GM11168 (cell line): ENCODE results near the gene MPO.

Experiments
- in situ Hi-C: fragments of 300-500 bp; cut with MboI; formaldehyde crosslinking; loops from one replicate; pipeline ENCODE4 v1.12.0; 2022; ENCODE audit warnings: low sequenced_read_pairs; ENCODE audit not compliant: unreplicated experiment

The MPO gene

DNA sequence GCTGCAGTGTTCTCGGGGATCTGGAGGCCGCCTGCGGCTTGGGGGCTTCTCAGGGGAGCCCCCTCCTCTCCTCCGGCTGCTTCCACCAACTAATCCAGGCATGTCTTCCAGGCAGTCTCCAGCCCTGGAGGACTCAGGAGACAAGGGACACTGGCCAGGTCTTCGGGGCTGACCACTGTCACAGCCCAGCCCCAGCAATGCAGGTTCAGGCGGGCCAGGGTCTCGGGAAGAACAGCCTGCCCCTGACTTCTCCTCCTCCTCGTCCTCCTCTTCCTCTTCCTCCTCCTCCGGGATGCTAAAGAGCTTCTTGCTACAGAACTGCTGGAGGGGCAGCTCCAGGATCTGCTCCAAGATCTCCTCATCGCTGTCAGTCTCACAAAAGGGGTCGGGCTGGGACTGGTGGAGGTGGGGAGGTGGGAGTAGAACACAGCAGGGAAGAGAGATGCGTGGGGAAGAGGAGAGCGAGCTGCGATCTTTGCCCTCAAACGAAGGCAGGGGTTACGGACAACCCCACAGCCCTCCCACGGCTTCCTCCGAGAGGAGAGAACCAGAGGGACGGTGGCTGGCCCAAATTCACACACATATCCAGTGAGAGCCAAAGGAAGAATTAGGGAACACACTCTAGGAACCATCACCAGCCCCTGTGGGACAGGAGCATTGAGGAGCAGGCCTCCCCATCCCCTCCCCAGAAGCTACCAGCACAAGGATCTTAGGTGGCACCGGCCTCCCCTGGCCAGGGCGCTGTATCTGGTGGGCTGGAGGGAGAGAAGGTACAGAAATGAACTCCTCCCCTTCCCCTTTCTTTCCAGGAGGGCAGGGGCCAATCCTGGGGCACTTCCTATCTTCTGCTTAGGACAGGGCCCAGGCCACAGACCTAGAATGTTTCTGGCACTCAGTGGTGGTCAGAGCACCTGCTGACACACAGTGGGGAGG lies 28.5 kb upstream of the MPO start:
- in situ Hi-C loops: loop anchor here (5.0 kb wide), 1 partner anchor 93 kb away; no protein-coding TSS in a partner anchor

DNA sequence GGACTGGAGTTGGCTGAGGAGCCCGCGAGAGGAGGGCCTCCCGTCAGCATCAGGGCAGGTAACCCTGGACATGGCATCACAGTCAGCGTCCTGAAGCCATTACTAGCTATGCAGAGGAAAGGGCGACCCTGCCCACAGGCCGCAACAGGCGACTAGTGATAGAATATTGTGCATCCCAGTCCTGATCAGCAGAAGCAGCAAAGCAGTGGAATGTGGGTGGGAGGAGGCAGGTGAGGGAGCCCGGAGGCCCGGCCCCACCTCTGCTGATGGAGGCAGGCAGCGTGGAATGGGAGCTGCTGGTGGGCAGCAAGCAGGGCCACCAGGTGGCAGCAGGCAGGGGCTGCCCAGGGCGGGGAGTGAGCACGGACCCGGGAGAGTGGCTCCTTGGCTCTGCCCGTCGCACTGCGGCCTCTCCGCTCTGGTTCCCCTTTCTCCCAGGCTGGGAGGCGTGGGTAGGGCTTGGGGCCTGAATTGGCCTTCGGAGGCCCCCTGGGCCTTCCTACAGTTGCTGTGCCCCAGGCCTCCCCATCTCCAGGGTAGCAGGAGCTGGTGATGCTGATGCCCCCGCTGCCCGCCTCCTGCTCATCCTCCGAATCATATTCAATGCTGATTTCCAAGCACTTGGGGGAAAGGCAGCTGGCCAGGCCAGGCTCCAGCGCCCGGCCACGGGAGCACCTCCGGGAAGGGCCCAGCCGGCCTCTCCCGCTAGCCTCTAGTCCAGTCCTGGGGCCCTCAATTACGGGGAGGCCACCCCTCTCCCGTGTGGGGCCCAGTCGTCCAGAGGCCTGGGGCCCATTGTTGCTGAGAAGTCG lies 27.6 kb upstream of the MPO start:
- in situ Hi-C loops: loop anchor here (5.0 kb wide), 1 partner anchor 94 kb away; no protein-coding TSS in a partner anchor

DNA sequence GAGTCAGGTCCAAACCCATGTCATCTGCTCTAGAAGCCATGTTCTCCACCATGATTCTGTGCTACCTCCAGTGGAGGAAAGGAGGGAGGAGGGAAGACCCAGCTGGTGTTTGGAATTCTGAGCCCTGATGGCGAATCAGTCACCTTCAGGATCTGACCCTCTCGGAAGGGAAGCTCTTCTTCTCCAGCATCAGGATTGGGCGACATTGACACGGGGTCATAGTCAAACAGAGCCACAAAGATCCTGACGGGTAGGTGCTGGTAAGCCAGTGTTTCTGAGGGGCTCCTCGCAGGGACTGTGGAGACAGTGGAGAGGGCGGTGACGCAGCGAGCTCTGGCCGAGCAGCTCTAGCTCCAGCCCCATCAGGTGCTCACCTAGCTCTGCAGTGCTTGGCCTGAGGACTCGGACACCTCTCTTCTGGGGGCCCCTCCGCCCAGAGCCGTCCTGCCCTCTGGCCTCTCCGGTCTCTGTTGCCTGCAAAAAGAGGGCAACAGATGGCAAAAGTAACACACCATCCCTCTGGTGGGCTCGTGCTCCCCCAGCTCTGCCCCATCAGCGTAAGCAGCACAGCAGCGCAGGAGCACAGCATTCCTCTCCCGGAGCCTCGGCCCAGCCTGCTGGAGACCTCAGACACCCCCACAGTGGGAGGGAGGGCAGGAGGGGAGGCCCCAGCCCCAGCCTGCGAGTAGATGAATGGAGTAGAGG lies 26.9 kb upstream of the MPO start:
- in situ Hi-C loops: loop anchor here (5.0 kb wide), 1 partner anchor 95 kb away; no protein-coding TSS in a partner anchor

DNA sequence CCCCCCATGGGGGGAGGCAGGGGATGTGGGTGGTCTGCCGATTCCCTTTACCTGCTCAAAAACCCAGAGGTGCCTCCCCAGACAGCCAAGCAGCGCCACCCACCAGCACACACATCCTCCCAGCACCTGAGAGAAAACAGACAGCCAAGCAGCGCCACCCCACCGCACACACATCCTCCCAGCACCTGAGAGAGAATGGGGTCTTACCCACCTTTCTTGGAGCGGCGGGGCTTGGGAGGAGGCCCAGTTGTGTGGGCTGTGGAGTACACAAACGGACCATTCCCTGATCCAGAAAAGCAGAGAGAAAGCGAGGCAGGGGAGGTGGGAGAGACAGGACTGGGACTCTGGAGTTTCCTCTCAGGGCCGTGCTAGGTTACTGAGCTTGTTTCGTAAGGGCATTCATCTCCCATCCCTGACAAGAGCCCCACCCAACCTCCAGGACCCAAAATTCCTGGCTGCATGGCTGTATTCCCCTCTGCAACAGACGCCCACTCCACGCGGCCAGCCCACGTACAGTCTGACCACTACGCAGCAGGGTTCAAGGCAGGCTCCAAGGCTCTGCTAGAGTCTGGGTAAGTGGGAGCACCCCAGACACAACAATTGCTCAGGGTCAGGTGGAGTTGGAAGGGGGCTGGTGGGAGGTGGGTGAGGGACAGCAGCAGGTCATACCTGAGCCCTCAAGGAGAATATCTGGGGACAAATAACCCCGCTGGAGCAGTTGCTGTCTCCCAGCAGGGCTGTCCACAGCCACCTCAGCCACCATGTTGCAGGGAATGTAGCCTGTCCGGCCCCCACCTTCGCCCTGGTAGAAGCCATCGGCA lies 25.6 kb upstream of the MPO start:
- in situ Hi-C loops: loop anchor here (5.0 kb wide), 1 partner anchor 96 kb away; no protein-coding TSS in a partner anchor

DNA sequence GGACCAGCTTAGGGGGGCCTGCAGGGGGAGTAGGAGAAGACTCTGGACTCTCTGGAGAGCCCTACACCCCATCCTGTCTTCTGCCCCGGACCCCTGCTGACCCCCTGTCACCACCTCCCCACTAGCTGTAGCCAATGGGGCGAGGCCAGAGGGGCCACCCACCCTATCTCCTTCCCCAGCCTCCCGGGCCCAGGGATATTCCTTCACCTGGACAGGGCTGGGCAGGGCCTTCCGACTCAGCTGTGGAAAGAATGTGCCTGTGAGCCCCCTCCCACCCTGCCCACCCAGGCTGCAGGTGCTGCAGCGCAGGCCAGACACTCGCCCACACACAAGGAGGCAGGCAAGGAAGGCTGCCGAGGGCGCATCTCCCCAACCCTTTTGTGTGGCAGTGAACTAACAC lies 24.9 kb upstream of the MPO start:
- in situ Hi-C loops: loop anchor here (5.0 kb wide), 1 partner anchor 97 kb away; no protein-coding TSS in a partner anchor

DNA sequence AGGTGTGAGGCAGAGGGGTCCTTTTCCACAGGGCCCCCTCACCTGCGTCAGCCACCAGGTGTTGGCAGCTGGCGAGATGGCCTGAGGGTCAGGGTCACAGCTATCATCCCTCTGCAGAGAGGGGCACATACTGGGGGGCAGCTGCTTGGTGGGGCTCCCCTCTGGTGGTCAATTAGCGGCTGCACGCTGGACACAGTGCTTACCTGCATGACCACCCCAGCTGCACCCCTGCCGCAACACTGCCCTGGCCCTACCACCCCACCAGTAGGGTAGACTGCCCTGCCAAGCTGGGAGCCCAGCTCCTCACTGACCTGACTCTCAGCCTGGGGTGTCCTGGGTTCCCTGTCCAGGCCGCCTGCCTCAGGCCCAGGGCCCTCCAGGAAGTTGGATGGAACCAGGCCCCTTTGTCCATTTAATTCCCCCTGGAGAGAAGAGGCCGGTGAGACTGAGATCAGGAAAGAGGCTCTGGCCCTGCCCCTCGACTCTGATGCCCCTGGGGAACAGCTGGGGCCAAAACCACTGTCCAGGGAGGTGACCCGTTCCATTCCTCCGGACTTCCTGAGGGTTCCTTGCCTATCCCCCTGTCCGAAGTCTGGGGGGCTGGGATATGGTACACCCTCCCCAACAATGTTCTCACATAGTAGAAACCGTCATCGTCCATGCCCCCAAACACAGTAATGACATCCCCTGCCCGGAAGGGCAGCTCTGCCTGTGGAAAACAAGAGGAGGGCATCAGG lies 24.2 kb upstream of the MPO start:
- in situ Hi-C loops: loop anchor here (5.0 kb wide), 1 partner anchor 97 kb away; no protein-coding TSS in a partner anchor

DNA sequence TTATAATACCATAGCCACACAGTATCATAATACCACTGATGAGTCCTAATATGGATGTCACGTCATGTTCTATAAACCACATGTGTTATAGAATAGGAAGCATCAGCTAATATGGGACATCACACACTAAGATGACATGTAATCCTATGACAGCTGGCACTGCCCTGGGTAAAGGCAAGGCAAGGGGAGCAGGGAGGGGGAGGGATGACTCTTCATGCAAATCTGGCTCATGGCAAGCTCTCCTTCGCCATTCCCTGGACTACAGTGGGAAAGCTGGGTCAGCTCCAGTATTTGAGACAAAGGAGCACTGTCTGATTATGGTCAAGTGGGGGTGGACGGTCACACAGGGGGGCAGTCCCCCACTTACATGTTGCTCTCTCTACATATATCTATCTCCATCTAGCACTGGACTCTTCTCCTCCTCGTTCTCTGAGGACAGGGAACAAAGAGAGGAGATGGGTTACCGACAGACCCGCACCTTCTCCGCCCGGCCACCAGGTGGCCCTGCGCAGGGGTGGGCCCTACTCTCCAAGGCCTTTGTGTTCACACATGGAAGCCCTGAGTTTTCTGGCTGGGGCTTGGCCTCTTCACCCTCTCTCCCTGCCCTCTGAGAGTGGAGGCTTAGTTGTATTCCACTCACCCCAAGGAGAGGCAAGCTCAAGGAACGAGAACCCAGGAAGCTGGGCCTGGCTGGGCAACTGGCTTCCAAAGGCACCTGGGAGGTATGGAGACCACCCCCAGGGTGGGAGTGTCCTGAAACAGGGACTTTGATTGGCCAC lies 23.4 kb upstream of the MPO start:
- in situ Hi-C loops: no loop called here

DNA sequence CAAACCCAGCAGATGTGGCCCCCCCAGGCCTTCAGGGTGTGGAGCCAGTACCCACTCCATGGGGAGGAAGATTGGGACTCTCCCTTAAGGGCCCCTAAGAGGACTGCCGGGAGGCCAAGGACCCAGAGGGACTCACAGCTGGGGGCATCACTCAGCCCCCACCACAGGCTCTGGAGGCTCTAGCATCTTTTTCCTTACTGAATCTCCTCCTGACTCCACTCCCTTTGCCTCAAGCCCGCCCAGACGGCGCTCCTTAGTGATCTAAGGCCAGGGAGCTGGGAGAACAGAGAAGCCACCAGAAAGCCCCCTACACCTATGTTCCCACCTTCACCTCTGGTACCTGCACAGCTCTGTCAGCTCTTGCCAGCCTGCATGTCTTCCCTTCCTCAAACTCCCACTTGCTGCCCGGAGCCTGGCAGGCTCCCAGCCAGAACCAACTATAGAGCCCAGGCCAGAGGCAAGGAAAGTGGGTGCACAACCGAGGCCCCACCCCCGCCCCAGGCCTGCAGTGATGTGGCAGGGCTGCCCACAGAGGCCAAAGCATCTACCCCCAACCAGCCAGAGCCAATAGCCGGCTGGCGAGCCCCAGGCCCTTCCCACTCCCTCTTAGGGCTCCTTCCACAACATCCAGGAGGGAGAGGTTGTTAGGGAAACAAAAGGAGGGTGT lies 22.3 kb upstream of the MPO start:
- in situ Hi-C loops: no loop called here

DNA sequence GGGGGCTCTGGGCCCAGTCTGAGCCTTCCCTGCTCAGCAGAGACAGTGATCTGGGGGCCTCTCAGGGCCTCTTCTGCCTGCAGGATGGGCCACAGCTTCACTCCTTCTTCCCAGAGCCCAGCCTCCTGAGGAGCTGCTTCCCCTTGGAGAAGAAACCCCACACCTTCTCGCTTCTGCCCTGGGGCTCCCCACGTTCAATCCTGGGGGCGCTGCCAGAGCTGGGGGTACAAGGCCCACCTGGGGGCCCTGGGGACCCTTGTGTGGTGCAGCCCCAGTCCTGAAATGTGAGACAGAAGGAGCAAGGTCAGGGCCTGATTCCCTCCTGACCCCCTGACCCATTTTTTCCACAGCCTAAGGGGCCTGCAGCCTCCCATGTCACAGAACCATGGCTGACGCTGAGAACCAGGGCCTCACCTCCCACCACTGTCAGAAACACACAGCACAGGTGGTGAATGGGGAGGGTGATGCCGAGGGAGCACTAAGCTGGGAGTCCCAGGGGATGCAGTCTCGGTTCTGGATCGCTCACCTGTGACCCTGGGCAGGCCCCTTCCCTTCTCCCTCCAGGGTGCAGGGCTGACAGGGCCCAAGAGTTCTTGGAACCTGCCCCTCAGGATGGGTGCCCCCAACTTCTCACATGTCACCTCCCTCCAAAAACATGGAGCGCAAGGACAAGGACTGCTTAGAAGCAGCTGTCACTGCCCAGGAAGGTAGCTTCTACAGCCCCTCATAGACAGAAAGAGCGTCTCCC lies 21.6 kb upstream of the MPO start:
- in situ Hi-C loops: no loop called here

DNA sequence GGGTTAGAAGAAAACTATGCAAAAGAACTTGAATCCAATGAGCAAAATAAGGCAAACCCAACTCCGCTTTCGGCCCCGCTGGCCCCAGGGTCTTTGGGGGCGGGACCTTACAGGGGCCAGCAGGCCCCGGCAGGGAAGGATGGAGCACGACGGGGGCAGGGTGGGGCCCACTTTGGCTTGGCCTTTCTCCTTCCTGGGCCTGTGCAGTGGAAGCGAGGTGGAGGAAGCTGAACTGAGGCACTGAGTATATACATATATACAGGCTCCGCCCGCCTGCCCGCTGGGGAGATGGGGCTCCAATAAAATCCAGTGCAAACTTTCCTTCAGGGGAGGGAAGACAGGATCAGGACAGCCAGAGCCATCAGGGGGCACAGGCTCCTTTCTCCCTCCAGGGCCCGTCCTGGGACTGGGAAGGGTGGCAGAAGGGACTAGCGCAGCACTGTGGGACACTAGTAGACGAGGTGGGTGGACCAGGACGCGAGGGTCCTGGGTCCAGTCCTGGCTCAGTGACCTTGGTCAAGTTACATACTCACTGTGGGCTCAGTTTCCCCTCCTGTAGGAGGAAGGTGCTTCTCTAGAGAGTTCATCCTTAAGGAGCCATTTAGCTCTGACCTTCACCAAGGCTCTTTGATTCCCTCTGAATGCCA lies 20.9 kb upstream of the MPO start:
- in situ Hi-C loops: no loop called here

DNA sequence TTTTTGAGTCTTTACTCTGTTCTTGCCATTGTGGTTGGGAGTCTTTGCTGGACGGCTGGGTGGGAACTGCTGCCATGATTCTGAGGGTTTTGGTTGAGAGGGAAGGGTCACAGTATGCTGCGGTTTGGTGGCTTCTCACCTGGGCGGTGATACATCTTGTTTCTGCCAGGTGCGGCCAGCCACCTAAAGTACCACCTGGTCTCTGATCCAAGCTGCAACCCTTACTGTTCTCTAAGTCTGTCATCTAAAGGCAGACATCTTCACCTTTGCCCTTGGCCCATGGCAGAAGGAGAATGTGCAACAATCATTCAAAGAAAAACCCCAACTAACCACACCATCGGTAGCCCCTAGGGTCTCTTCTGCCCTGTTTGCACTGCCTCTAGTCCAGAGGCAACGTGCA lies 19.6 kb upstream of the MPO start:
- in situ Hi-C loops: no loop called here

DNA sequence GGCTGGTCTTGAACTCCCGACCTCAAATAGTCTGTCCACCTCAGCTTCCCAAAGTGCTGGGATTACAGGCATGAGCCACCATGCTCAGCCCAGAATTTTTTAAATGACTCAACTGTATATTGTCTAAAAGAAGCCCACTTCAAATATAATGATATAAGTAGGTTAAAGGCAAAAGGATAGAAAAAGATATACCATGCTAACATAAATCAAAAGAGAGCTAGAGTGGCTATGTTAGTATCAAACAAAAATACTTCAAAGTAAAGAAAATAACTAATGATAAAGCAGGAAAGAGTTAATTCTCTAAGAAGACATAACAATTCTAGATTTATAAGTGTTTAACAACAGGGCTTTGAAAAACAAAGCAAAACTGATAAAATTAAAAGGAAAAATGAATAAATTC lies 13.3 kb upstream of the MPO start:
- in situ Hi-C loops: no loop called here

DNA sequence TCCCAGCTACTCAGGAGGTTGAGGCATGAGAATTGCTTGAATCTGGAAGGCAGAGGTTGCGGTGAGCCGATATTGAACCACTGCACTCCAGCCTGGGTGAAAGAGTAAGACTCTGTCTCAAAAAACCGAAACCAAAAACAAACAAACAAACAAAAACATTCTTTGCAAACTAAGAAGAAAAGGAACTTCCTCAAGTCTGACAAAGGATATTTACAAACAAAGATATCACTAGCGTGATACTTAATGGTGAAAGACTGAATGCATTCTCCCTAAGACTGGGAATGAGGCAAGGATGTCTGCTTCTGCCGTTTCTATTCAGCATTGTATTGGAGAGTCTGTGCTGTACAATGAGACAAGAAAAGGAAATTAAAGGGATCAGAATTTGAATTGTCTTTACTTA lies 10.5 kb upstream of the MPO start:
- in situ Hi-C loops: no loop called here

DNA sequence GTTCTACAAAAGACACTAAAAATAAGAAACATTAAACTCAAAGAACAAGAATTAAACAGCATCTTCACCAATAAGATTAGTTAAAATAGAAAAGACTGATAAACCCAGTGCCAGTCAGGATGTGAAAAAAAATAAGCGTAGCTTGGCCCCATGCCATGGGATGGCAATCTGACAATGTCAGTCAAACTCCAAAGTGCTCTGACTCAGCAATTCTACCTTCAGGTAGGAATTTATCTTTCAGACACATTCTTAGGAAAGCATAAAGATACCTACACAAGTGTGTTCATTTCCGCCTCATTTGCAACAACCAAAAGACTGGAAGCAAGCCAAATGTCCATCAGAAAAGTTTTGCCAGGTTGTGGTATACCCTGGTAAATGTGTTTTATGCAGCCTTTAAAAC lies 9.1 kb upstream of the MPO start:
- in situ Hi-C loops: no loop called here

DNA sequence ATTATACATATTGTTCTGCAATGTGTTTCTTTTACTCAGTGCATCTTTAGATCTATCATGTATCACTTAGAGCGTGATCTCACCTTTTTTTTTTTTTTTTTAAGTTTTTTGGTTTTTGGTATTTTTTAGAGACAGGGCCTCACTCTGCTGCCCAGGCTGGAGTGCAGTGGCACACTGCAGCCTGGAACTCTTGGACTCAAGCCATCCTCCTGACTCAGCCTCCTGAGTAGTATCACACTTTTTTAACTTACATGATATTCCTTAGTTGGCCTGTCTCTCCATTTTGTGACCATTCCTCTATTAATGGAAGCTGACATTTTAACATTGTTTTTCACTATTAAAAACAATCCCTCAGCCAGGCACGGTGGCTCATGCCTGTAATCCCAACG lies 4.7 kb upstream of the MPO start:
- in situ Hi-C loops: no loop called here

DNA sequence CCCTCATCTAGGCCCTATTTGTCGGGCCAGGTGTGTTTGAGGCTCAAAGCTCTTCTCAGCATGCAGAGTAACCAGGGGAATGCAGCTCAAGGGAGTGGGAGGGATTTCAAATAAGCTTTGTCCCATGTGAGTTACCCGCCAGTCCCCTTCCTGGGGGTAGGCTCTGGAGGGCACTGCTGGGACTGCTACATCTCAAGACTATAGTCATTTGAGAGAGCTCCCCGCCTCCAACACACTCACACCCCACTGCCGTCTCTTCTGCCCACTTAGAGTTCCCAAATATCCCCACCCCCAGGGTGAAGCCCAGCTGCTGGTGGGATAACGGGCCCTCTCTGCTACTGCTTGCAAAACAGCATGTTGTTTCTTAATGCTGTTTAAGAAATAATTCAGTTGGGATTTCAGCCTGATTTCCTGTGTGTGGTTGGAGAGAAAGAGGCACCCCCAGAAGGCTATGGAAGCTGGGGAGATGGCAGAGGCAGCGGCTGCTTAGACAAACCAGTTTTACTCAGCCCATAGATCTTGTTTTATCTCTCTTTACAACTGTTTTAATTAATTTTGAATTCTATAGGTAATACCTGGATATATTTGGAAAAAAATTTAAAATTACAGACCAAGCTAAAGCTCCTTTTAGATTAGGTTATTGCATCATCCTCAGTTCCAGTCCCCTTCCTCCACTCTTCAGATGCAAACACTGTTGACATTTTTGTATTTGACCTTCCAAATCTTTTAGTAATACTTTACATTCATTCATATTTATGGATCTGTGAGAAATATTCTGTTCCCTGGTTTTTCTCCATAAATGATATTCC lies 4.1 kb upstream of the MPO start:
- in situ Hi-C loops: no loop called here
